Midbrain (tissue), 1 donor: ENCODE data around the gene ACAA2.

Source experiments
- DNase-seq: peaks from one replicate; lab custom pipeline; 2025; lab: John Stamatoyannopoulos, UW

The ACAA2 gene

GRCh38 chr18:49767111-49768050 is 46.0 kb downstream of the ACAA2 start:
- DNase-seq: no peak

GRCh38 chr18:49766646-49767045 is 46.7 kb downstream of the ACAA2 start:
- DNase-seq: no peak

DNA sequence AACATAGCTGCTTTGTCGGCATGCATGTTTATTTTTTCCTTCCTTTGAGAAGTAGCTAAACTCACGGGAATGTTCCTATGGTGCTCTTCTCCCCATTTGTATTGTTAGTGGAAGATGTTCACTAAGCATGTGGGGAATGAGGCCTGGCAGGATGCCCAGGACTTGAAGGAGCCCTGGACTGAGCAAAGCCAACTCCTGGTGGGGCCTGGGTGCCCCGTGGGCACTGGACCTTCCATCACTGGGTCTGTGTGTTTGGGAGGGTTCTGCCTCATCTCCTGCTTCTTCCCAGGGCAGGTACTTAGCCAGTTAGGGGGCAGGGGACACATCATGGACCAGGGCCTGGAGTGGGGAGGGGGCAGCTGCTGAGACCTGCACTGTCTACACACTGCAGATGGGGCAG is 49.3 kb downstream of the ACAA2 start:
- DNase-seq: no peak

DNA sequence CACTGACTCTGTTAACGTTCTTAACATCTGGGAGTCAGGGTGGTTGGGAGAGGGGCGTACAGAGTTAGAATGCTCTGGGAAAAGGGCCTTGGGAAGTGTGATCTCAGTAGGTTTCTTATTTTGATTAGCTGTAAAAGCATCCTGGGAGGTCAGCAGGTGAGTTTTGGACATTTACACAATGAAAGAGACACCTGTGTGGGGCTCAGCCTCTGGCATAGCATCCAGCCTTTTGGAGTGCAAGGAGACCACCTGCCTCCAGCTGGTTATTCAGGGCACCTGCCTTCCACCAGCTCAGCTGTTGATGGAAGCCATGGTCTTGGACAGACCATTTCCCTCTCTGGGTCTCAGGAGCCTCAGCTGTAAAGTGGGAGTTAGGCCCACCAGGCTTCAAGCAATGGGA is 49.7 kb downstream of the ACAA2 start:
- no peak for DNase-seq

GRCh38 chr18:49762191-49763077 is 50.9 kb downstream of the ACAA2 start:
- no peak for DNase-seq

DNA sequence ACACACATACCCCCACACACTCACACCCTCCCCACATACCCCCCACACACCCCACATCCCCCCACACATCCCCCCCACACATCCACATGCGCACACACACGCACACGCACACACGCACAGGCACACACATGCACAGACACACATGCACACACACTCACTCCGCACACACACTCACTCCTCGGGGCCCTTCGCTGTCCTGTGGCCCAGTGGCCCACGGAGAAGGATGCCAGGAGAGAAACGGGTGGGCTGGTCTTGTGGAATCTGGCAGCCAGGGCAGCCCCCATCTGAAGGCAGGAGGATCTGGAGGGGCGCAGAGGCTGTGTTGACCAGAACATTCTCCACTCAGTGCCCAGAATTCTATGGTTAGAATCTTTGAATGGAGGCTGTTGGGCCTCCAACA is 51.6 kb downstream of the ACAA2 start:
- no peak for DNase-seq

DNA sequence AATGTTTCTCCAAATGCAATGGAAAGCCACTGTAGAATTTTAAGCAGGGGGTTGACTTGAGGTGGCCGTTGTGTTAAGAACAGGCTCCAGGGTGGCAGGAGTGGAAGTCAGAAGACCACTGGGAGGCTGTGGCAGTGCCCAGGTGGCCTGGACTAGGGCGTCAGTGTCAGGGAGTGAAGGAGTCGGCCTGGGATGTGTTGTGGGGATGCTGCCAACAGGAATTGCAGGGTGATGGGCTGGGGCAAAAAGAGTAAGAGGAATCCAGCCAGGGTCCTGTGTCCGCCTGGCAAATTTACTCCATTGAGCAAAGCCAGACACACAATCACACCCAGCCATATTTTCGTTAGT is 55.1 kb downstream of the ACAA2 start:
- DNase-seq: no peak

GRCh38 chr18:49757513-49758262 is 55.6 kb downstream of the ACAA2 start:
- no peak for DNase-seq

DNA sequence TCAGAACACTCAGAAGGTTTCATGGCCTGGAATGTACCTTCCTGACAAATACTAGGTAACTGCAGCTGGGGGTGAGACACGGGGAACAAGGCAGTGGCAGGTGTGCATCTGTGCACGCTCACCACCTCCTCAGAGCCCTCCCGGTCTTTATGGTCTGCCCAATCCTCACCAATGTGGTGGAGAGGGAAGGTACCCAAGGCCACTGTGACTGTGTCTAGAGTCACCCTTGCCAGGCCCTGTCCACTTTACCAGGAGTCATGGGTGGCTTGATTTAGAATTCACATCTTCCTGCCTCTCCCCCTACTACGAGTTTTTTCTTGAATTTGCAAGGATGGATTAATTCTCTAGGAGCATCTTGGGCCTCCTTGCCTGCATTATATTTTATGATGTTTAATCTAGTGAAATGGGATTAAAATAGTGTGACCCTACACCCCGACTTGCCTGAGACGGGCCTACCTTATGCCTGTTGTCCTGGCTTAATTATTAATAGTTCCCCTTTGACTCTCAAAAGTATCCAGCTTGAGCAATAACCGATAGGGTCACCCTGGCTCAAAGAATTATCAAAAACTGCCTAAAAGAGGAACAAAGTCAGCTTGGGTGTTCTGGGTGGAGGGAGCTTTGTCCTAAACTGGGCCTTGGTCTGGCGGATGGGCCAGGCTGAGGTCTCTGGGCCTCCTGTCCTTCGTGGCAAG is 56.5 kb downstream of the ACAA2 start:
- no peak for DNase-seq

DNA sequence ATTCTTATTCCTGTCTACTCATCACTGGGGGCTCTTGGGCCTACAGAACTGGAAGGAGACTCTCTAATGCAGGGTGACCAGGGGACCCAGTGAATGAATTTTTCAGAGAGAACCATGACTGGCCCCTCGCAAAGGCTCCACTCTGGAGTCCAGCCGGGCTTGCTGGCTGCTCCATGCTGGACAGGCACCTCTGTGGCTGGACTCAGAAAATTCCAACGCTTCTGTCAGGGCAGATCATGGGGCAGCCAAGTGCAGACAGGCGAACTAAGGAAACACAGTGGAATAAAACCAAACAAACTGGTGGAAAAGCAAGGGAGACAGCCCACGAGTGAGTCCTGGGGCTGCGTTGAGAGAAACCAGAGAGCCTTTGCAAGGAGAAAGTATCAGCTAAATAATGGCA is 57.2 kb downstream of the ACAA2 start:
- no peak for DNase-seq

- no peak for DNase-seq
Measured at GRCh38 chr18:49755489-49755888, 57.8 kb downstream of the ACAA2 start.

DNA sequence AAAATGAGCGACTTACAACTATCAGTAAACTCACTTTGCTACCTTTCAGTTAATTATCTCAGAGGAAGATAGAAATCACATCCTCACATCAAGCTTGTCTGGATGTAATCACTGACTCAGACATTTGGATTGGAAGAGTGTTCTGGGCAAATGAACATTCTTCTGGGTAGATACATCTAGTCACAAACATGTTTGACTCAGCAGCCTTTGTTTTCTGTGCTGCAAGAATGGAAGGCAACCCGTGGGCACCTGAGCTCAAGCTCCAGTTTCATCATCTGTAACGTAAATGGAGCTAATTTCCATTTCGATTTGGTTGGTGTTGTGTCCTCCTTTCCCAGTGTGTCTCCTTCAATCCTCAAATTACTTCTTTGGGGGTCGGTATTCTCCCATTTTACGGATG is 58.5 kb downstream of the ACAA2 start:
- no peak for DNase-seq

DNA sequence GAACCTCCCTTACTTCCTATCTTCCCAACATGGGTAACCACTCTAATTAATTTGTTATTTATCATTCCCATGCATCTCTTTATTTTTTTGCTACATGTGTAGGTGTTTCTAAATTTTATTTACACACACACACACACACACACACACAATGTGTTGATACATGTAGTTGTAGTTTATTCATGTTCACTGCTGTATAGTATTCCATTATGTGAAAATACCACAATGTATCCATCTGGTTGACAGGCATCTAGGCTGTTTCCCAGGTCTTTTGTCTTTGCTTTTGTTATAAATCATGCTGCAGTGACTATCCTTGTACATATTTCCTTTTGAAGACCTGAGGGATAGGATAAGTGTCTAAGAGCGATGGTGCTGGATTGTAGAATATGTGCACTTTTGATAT is 59.7 kb downstream of the ACAA2 start:
- DNase-seq: no peak

- no peak for DNase-seq
Measured at GRCh38 chr18:49752095-49752457, 61.3 kb downstream of the ACAA2 start.

- DNase-seq: no peak
Measured at GRCh38 chr18:49751427-49752094, 61.8 kb downstream of the ACAA2 start.

DNA sequence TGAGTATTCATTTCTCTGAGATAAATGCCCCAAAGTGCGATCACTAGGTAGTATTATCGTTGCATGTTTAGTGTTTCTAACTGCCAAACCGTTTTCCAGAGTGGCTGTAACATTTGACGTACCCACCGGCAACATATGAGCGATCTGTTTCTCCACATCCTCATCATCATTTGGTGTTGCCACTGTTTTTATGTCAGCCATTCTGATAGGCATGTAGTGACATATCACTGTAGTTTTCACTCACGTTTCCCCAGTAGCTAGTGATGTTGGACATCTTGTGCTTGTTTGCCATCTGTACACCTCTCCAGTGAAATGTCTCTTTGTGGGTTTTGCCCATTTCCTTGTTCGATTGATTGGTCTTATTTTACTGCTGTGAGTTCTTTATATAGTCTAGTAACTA is 63.8 kb downstream of the ACAA2 start:
- no peak for DNase-seq

DNA sequence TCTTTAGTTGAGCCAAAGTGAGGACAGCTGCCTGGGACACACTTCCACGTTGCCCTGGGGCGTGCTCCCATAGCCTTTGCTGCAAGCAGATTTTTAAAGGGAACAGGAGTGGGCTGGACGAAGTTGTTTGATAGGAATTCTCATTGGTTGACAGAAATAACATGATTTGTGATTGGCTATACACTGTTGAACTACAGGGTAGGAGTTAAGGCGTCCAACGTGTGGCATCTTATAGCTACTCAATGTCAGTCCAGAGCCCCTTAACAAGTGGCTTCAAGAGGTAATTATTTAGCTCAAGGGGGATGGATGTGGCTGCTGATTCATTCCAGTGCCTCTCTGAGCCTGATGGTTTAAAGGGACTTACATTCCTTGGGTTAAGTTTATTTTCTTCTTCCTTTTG is 65.5 kb downstream of the ACAA2 start:
- no peak for DNase-seq

- DNase-seq: no peak
Measured at GRCh38 chr18:49745045-49746014, 68.0 kb downstream of the ACAA2 start.

GRCh38 chr18:49744376-49745008 is 68.8 kb downstream of the ACAA2 start:
- DNase-seq: no peak
